Vagina (tissue), 2 donors: ENCODE measurements around the gene OR10T2. TPM values are rescaled to one million over a fixed set of nuclear protein-coding genes. Genes with fewer than 3 reads are reported as not detected.

Source experiments
- DNase-seq, 2 donors: peaks; one replicate each; pipeline ENCODE4 v3.0.0-alpha.2; 2017; ENCODE audit errors: extremely low spot score in 2 of 2
- H3K27ac ChIP-seq: fragments of 200-600 bp; sonication (generic); one replicate; pipeline ENCODE4 v1.5.1; 2019
- H3K27me3 ChIP-seq: fragments of 200-600 bp; sonication (generic); one replicate; pipeline ENCODE4 v1.5.1; 2019
- H3K36me3 ChIP-seq, 2 donors: fragments of 200-600 bp; sonication (generic); one replicate each; pipeline ENCODE4 v1.5.1; 2017 to 2019
- H3K4me1 ChIP-seq: fragments of 200-600 bp; sonication (generic); one replicate; pipeline ENCODE4 v1.5.1; 2019
- H3K4me3 ChIP-seq, 2 donors: fragments of 200-600 bp; sonication (generic); 1 replicate in 1 of 2; 2 replicates in 1 of 2; pipeline ENCODE4 v1.5.1; 2016 to 2019
- H3K9me3 ChIP-seq: fragments of 200-600 bp; sonication (generic); one replicate; pipeline ENCODE4 v1.5.1; 2019
- CTCF ChIP-seq, 3 experiments: fragments of 450-650 bp in 2 of 3; fragments of 200-600 bp in 1 of 3; sonication (generic) in 1 of 3; IDR thresholded peaks; one replicate each; pipeline ENCODE4 v1.5.1; 2017 to 2019; ENCODE audit warnings: antibody characterized with exemption in 3 of 3, mild to moderate bottlenecking in 2 of 3, moderate library complexity in 2 of 3
- POLR2A ChIP-seq, 2 donors: fragments of 450-650 bp; IDR thresholded peaks; one replicate each; pipeline ENCODE4 v1.6.1; 2017; ENCODE audit warnings: antibody characterized with exemption in 2 of 2, mild to moderate bottlenecking in 2 of 2, moderate library complexity in 2 of 2
- POLR2AphosphoS5 ChIP-seq, 2 donors: sonication (generic); formaldehyde crosslinking; IDR thresholded peaks; one replicate each; pipeline ENCODE4 v1.9.0; 2017; ENCODE audit warnings: antibody characterized with exemption in 2 of 2, mild to moderate bottlenecking in 2 of 2, low read depth in 1 of 2; ENCODE audit not compliant: insufficient read depth in 1 of 2
- intact Hi-C: fragments of 100-400 bp; cut with DNase I; formaldehyde crosslinking; loops from one replicate; pipeline ENCODE4 v1.15.1; 2023
- total RNA-seq: library from RNA; depleted of rRNA; stranded (reverse); fragments of >200 nt; gene quantifications from one replicate; pipeline ENCODE4 v1.2.3, GENCODE V29; 2016

Gene OR10T2
- total RNA-seq, 1 donor from 2014 or later = not detected

GRCh38 chr1:158362482-158362881 lies 36.8 kb downstream of the OR10T2 start:
- intact Hi-C loops = no loop called here
- Histone ChIP-seq H3K9me3 (no peaks in the 10 kb centered on the region), H3K27ac (no peak overlapping the region), H3K4me1 (no peaks in the 10 kb centered on the region), H3K27me3 (no peaks in the 10 kb centered on the region), H3K4me3 (no peak overlapping the region), H3K36me3 (no peaks in the 10 kb centered on the region)
- TF ChIP-seq POLR2A (IDR thresholded peaks at IDR 0.05) = no peak
- TF ChIP-seq POLR2AphosphoS5 (IDR thresholded peaks at IDR 0.05; ENCODE audit: insufficient read depth in 1 of 2, low read depth in 1 of 2) = no peak
- no peak for TF ChIP-seq CTCF (IDR thresholded peaks at IDR 0.05)
- DNase-seq = no peak

GRCh38 chr1:158357441-158357840 lies 41.8 kb downstream of the OR10T2 start:
- TF ChIP-seq POLR2A (IDR thresholded peaks at IDR 0.05) (no peak), POLR2AphosphoS5 (IDR thresholded peaks at IDR 0.05; ENCODE audit: insufficient read depth in 1 of 2, low read depth in 1 of 2) (no peak), CTCF (IDR thresholded peaks at IDR 0.05) (no peak)
- no peak overlapping the region for H3K27ac ChIP-seq
- H3K27me3 ChIP-seq = no peaks in the 10 kb centered on the region
- no peaks in the 10 kb centered on the region for H3K9me3 ChIP-seq
- DNase-seq = no peak
- intact Hi-C loops = no loop called here
- no peak overlapping the region for H3K4me3 ChIP-seq
- no peaks in the 10 kb centered on the region for H3K36me3 ChIP-seq
- no peaks in the 10 kb centered on the region for H3K4me1 ChIP-seq

GRCh38 chr1:158356616-158357015 lies 42.6 kb downstream of the OR10T2 start:
- DNase-seq = no peak
- Histone ChIP-seq H3K27me3 (no peaks in the 10 kb centered on the region), H3K9me3 (no peaks in the 10 kb centered on the region), H3K4me1 (no peaks in the 10 kb centered on the region), H3K4me3 (no peak overlapping the region), H3K36me3 (no peaks in the 10 kb centered on the region), H3K27ac (no peak overlapping the region)
- intact Hi-C loops = no loop called here
- no peak for TF ChIP-seq CTCF (IDR thresholded peaks at IDR 0.05)
- no peak for TF ChIP-seq POLR2AphosphoS5 (IDR thresholded peaks at IDR 0.05; ENCODE audit: insufficient read depth in 1 of 2, low read depth in 1 of 2)
- TF ChIP-seq POLR2A (IDR thresholded peaks at IDR 0.05) = no peak

- intact Hi-C loops = no loop called here
- no peaks in the 10 kb centered on the region for H3K36me3 ChIP-seq
- H3K4me3 ChIP-seq = no peak overlapping the region
- no peak for TF ChIP-seq POLR2A (IDR thresholded peaks at IDR 0.05)
- no peak for TF ChIP-seq CTCF (IDR thresholded peaks at IDR 0.05)
- no peak for TF ChIP-seq POLR2AphosphoS5 (IDR thresholded peaks at IDR 0.05; ENCODE audit: insufficient read depth in 1 of 2, low read depth in 1 of 2)
- no peak for DNase-seq
- H3K27ac ChIP-seq = no peak overlapping the region
- no peaks in the 10 kb centered on the region for H3K9me3 ChIP-seq
- no peaks in the 10 kb centered on the region for H3K27me3 ChIP-seq
- no peaks in the 10 kb centered on the region for H3K4me1 ChIP-seq
Observed at GRCh38 chr1:158355773-158356285, 43.4 kb downstream of the OR10T2 start.

- H3K27ac ChIP-seq = no peak overlapping the region
Observed at GRCh38 chr1:158354255-158354654, 45.0 kb downstream of the OR10T2 start.

More at GRCh38 chr1:158354255-158354654, 45.0 kb downstream of the OR10T2 start:
- DNase-seq = no peak
- H3K36me3 ChIP-seq = no peaks in the 10 kb centered on the region
- no peaks in the 10 kb centered on the region for H3K9me3 ChIP-seq
- H3K27me3 ChIP-seq = no peaks in the 10 kb centered on the region
- H3K4me1 ChIP-seq = no peaks in the 10 kb centered on the region
- TF ChIP-seq CTCF (IDR thresholded peaks at IDR 0.05) = no peak
- TF ChIP-seq POLR2AphosphoS5 (IDR thresholded peaks at IDR 0.05; ENCODE audit: insufficient read depth in 1 of 2, low read depth in 1 of 2) = no peak
- TF ChIP-seq POLR2A (IDR thresholded peaks at IDR 0.05) = no peak
- intact Hi-C loops = no loop called here
- no peak overlapping the region for H3K4me3 ChIP-seq
